Endothelial cell (in vitro differentiated cells): ENCODE measurements around the gene RBM14. TPM values are rescaled to one million over a fixed set of nuclear protein-coding genes. Genes with fewer than 3 reads are reported as not detected.
"Not testable (repeated sequence)": the region's sequence is repeated elsewhere in the genome, so short reads cannot be mapped to it uniquely, and the experiment has no call there.

Source experiments
- DNase-seq: peaks from one replicate; pipeline ENCODE4 v3.0.0; 2021; ENCODE audit warnings: low spot score
- H3K27ac Mint-ChIP-seq: one replicate; pipeline ENCODE4 v1.8.0; 2021; ENCODE audit warnings: mixed read lengths, inconsistent platforms; ENCODE audit not compliant: unreplicated experiment
- H3K27me3 Mint-ChIP-seq: one replicate; pipeline ENCODE4 v1.8.0; 2021; ENCODE audit warnings: mild to moderate bottlenecking, moderate library complexity, mixed read lengths, inconsistent platforms; ENCODE audit not compliant: unreplicated experiment
- H3K36me3 Mint-ChIP-seq: one replicate; pipeline ENCODE4 v1.8.0; 2021; ENCODE audit warnings: mild to moderate bottlenecking, low read depth, mixed read lengths, inconsistent platforms; ENCODE audit not compliant: unreplicated experiment
- H3K4me1 Mint-ChIP-seq: one replicate; pipeline ENCODE4 v1.8.0; 2021; ENCODE audit warnings: mild to moderate bottlenecking, mixed read lengths, inconsistent platforms; ENCODE audit not compliant: unreplicated experiment
- H3K4me3 Mint-ChIP-seq: one replicate; pipeline ENCODE4 v1.8.0; 2021; ENCODE audit warnings: mild to moderate bottlenecking, mixed read lengths, inconsistent platforms; ENCODE audit not compliant: unreplicated experiment
- H3K9me3 Mint-ChIP-seq: one replicate; pipeline ENCODE4 v1.8.0; 2021; ENCODE audit warnings: mixed read lengths, inconsistent platforms; ENCODE audit not compliant: unreplicated experiment
- total RNA-seq: library from RNA; stranded (reverse); fragmentation: NEBNext Ultra II Directional; extraction: Animal tissue kit (Norgen Biotek cat#: 25700); gene quantifications from one replicate; pipeline ENCODE4 v1.2.1, GENCODE V29; 2021; ENCODE audit not compliant: unreplicated experiment
- TF ChIP-seq, protein P1 (sequence below): fragments of 200-600 bp; sonication (generic); IDR thresholded peaks from one replicate; pipeline ENCODE4 v1.5.0; 2021; ENCODE audit warnings: antibody characterized with exemption; ENCODE audit not compliant: unreplicated experiment

The RBM14 gene
- total RNA-seq, 1 donor from 2014 or later: 84.2 TPM

DNA sequence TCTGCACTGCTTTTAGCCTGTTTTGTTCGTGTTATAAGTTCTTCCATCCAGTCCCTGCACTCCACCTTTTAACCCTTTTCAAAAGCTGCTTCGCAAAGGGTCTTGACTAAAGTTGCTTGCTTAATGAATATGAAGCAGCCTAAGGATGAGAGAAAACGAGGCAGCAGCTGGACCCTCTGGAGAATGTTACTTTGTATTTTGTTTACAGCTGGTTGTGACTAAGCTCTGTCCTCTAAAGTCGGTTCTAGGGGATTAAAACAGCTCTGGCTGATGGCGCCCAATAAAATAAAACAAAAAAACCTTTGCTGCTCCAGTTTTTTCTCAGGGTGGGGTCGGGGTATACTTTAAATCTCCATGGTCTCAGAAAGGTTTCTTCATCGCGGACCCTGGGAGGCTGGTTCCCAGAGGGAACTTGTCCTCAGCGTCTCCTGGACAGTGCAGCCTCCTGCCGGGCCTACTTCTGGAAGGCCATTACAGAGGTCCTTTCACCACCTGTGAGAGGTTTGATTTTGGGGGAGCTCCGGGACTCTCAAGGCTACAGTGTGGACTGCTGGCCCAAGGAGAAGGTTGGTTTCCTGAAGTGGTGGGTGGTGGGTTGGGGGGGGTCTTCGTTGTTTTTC lies 21.2 kb downstream of the RBM14 start:
- peak; percentile 16 for DNase-seq
- TF ChIP-seq, protein P1, sequence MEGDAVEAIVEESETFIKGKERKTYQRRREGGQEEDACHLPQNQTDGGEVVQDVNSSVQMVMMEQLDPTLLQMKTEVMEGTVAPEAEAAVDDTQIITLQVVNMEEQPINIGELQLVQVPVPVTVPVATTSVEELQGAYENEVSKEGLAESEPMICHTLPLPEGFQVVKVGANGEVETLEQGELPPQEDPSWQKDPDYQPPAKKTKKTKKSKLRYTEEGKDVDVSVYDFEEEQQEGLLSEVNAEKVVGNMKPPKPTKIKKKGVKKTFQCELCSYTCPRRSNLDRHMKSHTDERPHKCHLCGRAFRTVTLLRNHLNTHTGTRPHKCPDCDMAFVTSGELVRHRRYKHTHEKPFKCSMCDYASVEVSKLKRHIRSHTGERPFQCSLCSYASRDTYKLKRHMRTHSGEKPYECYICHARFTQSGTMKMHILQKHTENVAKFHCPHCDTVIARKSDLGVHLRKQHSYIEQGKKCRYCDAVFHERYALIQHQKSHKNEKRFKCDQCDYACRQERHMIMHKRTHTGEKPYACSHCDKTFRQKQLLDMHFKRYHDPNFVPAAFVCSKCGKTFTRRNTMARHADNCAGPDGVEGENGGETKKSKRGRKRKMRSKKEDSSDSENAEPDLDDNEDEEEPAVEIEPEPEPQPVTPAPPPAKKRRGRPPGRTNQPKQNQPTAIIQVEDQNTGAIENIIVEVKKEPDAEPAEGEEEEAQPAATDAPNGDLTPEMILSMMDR: no peak
- Mint-ChIP-seq H3K4me1 (peaks cover 46% of the 10 kb centered on the region), H3K4me3 (peak overlapping the region; percentile 100), H3K27me3 (peaks cover 6% of the 10 kb centered on the region), H3K9me3 (no peaks in the 10 kb centered on the region), H3K27ac (peak overlapping the region; percentile 100), H3K36me3 (peaks cover 20% of the 10 kb centered on the region)

DNA sequence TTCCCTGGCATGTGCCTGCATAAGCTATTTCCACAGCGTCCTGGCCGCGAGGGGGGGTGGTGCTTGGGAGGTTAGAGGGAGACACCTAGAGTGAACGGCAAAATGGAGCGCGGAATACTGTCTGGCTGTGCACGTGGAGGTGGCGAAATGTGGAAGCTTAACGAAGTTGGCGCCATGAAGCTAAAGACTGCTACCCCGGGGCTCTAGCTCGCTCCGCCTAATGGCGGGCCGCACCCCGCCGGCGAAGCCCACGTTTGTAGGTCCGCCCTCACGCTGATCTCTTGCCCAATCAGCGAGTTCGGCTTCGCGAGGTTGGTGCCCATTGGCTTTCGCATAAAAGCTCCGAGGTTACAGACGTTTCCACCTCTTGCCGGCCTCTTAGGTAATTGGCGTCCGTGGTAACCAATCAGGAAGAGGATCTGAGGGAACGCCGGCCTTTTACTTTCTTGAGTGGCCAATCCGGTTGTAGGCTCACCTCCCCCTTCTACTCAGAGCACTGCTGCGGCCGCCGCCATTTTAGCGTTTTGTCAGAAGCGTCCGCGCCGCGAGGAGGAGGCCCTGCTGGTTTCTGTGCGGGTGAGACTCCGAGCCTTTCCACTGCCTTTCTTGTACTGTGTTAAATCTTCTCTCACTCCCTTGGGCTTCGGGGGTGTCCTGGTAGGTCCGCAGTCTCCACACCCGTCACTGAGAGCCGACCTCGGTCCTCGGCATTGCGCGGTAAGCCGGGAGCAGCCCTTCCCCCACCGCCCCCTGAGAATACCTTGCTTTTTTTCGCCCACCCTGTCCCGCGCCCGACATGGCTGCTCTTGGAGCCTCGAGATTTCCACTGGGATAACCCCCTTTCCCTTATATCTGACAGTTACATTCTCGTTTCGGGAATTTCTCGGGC lies 22.0 kb downstream of the RBM14 start, which contains the start of gene RBM4:
Gene RBM4, plus strand, starts transcription at position 527 of the 889 bp plus-strand sequence. CDS start 1,009 bp downstream, outside the sequence.
- peaks cover 27% of the 10 kb centered on the region for H3K36me3 Mint-ChIP-seq
- H3K4me3 Mint-ChIP-seq: peak within 1 kb of the TSS; percentile 100
- TF ChIP-seq, protein P1: no peak
- DNase-seq: peak; percentile 91
- H3K27ac Mint-ChIP-seq: peak within 1 kb of the TSS; percentile 100
- H3K4me1 Mint-ChIP-seq: peaks cover 54% of the 10 kb centered on the region
- peaks cover 12% of the 10 kb centered on the region for H3K27me3 Mint-ChIP-seq
- H3K9me3 Mint-ChIP-seq: no peaks in the 10 kb centered on the region

DNA sequence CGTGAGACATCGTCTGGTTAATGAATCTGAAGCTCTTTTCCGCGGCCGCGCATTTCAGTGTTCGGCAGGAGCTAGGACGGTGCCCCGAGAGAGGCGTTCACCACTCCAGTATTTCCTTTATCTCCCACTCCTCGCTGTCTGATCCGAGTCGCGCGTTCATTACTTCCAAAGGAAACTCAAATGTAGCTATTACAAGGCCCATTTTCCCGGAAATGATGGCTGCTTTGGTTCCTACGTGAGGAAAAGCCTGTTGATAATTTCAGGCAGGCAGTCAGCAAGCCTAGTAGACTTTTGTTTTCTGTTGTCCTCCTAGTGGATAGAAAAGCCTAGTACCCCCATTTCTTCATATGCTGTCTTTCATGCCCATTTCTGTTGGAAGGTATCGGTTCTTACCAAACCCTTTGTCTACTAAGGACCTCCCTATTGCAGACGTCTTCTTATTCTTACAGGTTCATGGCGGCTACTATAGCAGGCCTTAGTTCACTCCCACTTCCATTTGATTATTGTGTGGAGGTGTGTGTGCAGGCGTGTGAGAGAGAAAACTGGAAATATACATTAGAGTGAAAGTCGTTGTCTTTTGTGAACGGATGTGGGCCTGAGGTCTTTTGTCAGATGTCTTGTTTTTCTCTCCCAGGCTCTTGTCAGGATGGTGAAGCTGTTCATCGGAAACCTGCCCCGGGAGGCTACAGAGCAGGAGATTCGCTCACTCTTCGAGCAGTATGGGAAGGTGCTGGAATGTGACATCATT lies 22.8 kb downstream of the RBM14 start:
- peak; percentile 20 for DNase-seq
- Mint-ChIP-seq H3K4me1 (peaks cover 58% of the 10 kb centered on the region), H3K4me3 (peak overlapping the region; percentile 100), H3K27ac (peak overlapping the region; percentile 100), H3K27me3 (peaks cover 12% of the 10 kb centered on the region), H3K9me3 (no peaks in the 10 kb centered on the region), H3K36me3 (peaks cover 30% of the 10 kb centered on the region)
- TF ChIP-seq, protein P1: no peak

GRCh38 chr11:66639814-66640340 lies 23.4 kb downstream of the RBM14 start:
- peak overlapping the region; percentile 100 for H3K27ac Mint-ChIP-seq
- not testable (repeated sequence) for H3K9me3 Mint-ChIP-seq, DNase-seq
- peaks cover 64% of the 10 kb centered on the region for H3K4me1 Mint-ChIP-seq
- H3K4me3 Mint-ChIP-seq: peak overlapping the region; percentile 100
- H3K36me3 Mint-ChIP-seq: peaks cover 28% of the 10 kb centered on the region
- peaks cover 12% of the 10 kb centered on the region for H3K27me3 Mint-ChIP-seq

DNA sequence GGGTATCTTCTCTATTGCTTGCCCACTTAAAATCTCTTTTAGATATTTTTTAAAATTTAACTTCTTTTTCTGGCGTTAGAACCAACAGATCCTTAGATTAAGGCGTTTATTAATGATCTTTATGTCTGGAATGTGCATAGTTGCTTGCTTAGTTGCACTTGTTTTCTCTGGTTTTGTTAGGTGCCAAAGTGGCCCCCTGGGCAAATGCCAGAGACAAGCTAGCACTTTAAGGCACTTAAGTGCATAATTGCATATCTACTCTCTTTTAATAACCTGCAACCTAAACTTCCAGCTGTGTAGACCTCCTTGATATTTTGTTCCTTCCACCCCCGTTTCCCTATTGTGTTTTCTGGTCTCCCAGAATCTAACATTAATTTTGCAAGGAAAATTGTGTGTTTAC lies 25.4 kb downstream of the RBM14 start:
- H3K4me1 Mint-ChIP-seq: peaks cover 80% of the 10 kb centered on the region
- H3K27ac Mint-ChIP-seq: peak overlapping the region; percentile 20
- H3K27me3 Mint-ChIP-seq: peaks cover 12% of the 10 kb centered on the region
- peaks cover 42% of the 10 kb centered on the region for H3K36me3 Mint-ChIP-seq
- TF ChIP-seq, protein P1: no peak
- no peaks in the 10 kb centered on the region for H3K9me3 Mint-ChIP-seq
- peak overlapping the region; percentile 84 for H3K4me3 Mint-ChIP-seq
- DNase-seq: no peak
